ENCODE data around the gene SMYD3.
A peak's percentile ranks its signal among the peaks of the same experiment; 100 is the strongest.

Gene SMYD3

DNA sequence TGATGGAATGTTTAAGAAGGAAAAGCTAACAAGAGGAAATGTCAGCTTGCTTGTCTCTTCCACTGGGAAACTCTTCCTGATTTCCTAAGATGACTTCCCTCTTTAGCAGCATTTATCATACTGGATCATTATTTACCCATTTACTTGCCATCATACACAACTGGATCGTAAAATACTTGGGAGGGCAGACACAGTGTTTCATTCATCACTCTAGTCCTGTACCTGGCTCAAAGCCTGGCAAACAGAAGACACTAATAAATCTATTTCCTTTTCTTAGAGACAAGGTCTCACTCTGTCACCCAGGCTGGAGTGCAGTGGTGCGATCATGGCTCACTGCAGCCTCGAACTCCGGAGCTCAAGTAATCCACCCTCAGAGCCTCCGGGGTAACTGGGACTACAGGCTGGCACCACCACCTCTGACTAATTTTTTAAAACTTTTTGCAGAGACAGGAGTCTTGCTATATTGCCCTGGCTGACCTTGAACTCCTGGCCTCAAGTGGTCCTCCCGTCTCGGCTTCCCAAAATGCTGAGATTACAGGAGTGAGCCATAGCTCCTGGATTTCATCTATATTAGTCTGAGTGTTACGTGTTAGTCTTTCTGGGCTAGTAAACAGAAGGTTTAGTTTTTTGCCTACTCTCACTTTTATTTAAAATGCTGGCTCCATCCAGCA lies 574.6 kb downstream of the SMYD3 start:
- DNase-seq: no peak

DNA sequence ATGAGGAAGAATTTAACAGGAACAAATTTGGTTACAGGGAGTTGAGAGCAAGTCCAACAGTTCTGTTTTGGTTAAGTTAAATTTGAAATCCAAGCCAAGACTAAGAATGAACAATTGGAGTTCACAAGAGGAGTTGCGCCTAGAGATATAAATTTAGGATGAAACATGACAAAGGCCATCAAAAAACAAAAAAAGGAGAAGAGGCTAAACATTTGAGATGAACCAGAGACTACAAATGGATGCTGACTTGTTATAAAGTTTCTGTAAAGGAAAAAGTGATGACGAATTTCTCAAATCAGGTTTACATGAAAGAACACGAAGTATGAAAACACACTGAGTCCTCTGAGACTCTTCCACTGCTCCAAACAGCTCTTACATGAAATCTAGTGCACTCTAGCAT lies 575.6 kb downstream of the SMYD3 start:
- no peak for DNase-seq

DNA sequence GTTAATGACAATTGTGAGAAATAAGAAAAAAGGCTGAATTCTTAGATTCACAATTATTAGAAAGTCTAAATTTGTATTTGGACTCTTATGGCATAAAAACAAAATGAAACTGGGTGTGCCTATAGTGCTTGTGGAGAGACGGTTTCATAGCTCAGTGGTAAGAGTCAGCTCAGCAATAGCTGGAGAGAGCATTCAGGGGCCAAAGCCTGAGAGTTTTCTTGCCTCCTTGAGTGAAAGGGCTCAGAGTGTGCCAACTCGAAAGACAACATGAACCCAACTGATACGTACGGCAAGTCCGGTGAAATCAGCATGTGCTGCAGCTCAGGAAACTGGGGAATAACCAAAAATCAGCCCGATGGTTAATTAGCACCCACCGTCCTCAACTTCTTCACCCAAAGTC lies 577.9 kb downstream of the SMYD3 start:
- no peak for DNase-seq

DNA sequence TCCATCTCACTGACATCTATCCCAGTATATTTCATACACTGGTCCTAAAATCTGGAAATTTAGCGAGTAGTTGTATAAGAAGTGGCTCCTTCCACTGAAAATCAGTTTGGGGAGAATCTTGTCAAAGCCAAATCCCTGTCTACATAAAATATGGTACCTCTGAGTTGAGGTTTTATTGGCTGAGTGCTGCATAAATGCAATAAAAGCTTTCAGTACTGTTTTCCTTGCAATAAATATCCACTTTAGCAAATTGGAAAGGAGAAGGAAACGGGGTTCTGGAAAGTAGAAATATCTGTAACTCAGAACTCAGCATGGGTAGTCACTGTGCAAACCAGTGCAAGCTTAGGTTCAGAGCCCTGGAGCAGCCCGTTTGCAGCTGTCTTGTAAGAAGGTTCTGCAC lies 580.2 kb downstream of the SMYD3 start:
- no peak for DNase-seq

DNA sequence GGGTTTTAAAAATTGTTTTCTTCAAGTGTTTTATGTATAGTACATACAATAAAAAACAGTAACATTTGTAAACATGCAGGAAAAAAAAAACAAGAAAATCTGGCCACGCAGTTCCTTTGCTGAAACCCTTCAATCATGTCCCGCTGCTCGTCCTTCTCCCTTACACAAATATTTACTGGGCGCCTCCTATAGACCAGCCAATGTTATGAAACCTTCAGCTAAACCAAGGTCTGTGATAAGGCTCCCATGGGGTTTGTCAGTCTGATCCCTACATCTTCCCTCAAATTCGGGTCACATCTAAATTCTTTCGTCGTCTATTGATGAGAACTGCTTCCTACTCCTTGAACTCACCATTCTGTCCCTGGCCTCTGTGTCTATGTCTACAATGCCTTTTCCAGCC lies 583.9 kb downstream of the SMYD3 start:
- DNase-seq: peak; percentile 3

DNA sequence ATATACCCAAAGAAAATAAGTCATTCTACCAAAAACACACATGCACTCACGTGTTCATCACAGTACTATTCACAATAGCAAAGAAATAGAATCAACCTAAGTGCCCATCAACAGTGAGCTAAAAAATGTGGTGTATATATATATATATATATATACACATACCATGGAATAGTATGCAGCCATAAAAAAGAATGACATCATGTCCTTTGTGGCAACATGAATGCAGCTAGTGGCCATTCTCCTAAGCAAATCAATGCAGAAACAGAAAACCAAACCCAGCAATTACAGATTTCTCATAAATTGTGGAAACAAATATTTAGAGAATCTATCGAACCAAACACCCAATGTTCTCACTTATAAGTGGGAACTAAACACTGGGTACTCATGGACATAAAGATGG lies 585.7 kb downstream of the SMYD3 start:
- no peak for DNase-seq

DNA sequence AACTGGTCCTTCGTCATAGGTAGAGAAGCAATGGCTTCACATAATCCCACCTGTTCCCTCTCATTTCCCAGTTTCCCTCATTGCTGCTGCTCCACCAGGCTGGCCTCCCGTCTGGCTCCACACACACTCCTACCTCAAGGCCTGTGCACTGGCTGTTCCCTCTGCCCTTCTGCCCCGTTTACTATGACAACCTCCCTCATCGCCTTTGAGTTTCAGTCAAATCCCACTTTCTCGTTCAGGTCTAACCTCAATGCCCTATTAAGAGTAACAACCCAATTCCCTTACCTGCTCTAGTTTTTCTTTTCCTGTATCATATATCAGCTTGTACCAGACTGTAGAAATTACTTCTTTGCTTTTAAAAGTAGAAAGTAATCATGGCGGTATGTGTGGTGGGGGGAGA lies 589.7 kb downstream of the SMYD3 start:
- DNase-seq: no peak

DNA sequence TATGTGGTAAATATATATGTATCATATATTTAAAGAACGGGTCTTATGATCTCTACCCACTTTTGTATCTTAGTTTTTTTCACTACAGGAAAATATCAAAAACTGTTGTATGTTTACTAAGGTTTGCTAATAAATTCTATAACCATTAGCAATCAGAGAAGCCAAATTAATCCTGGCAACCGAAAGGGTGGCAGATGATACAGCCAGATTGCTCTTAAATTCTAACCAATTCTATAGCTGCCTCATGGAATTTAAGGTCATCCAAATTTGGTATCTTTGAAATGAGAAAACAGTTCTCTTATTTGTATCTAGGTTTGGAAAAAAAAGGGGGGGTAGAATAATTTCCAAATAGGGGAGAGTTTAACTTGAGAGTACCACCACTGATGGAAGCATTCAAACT lies 591.2 kb downstream of the SMYD3 start:
- DNase-seq: no peak

DNA sequence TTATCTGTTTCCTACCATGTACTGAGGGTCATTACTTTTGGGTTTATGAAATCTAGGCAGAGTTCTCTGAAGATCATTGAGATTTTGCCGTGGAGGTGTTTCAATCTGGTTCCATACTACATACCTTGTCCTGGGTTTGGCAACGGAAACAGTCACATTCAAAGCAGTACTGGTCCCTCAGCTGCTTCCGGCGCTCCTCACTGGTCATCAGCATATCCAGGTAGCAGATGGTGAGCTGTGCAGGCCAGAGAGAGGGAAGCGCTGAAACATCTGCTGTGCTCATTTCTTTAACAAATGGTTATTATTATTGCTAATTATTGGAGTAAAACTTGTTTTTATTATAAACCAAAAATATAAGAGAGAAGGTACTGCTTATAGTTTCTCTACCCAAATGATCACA lies 591.7 kb downstream of the SMYD3 start:
- DNase-seq: no peak

DNA sequence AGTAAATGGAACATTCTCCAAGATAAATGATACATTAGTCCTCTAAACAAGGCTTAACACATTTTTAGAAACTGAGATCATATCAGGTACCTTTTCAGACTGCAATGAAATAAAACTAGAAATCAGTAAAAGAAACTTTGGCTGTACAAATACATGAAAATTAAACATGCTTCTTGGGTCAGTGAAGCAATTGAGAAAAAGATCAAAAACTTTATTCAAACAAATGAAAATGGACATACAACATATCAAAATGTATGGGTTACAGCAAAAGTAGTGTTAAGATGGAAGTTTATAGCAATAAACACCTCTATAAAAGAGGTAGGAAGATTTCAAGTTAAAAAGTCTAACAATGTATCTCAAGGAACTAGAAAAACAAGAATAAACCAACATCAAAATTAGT lies 598.5 kb downstream of the SMYD3 start:
- no peak for DNase-seq

DNA sequence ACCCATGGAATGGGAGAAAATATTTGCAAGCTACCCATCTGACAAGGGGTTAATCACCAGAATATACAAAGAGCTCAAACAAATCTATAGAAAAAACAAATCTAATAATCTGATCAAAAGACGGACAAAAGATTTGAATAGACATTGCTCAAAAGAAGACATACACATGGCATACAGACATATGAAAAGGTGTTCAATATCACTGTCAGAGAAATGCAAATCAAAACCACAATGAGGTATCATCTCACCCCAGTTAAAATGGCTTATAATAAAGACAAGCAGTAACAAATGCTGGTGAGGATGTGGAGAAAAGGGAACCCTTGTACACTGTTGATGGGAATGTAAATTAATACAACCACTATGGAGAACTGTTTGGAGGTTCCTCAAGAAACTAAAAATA lies 600.9 kb downstream of the SMYD3 start:
- no peak for DNase-seq

DNA sequence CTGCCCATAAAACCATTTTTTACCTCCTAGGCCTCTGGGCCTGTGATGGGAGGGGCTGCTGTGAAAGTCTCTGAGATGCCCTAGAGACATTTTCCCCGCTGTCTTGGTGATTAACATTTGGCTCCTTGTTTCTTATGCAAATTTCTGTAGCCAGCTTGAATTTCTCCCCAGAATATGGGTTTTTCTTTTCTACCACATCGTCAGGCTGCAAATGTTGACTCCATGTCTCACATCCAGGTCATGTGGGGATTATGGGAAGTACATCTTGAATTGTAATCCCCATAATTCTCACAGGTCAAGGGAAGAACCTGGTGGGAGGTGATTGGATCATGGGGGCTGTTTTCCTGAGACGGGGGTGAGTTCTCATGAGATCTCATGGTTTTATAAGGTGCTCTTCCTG lies 603.2 kb downstream of the SMYD3 start:
- DNase-seq: no peak

DNA sequence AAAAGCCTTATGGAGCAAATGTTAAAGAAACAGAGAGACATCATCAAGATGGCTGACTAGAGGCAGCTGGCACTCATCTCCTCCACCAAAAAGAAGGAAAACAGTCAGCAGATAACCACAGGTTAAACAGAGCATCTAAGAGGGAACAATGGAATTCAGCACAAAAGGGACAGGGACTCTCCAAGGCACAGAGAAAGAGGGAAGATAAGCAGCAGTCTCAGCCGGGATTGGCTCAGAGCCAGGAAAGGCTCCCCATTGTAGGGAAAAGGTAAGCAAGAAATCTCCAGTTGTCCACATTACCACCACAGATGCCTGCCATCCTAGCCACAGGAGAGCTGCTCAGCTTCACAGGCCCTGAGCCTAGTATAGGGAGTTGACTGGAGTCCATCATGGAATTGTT lies 605.5 kb downstream of the SMYD3 start:
- DNase-seq: no peak

DNA sequence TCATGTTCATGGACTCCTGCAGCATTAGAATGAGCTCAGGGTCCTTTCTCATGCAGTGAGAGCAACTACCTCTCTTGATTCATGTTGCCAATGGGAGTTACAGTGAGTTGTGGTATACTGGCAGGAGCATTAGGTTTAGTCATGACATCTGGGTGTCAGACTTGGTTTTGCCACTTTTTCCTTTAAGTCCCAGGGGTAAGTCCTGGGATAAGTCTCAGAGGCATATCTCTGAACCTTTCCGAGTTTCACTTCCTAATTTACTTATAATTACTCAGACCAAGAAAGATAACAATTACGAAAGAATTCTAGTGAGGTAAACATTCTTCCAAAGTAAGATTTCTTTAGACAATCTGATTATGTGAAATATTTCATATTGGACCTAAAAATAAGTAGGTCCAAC lies 606.0 kb downstream of the SMYD3 start:
- DNase-seq: no peak

DNA sequence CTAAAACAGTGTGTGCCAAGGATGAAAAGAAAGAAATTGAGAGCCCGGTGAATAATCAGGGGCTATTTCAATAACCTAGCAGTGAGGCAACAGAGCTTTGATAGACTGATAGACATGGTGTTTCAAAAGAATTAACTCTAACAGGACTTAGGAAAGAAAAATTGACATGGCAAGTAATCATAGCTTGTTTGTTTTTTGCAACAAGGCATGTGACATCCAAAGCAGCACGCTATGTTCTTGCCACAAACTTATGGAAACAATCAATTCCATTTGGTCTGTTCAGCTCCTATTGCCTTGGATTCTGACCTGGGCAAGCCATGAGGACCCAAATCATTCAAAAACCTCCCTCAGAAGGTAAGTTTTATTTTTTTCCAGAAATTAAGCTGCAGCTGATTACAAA lies 608.5 kb downstream of the SMYD3 start:
- DNase-seq: no peak

DNA sequence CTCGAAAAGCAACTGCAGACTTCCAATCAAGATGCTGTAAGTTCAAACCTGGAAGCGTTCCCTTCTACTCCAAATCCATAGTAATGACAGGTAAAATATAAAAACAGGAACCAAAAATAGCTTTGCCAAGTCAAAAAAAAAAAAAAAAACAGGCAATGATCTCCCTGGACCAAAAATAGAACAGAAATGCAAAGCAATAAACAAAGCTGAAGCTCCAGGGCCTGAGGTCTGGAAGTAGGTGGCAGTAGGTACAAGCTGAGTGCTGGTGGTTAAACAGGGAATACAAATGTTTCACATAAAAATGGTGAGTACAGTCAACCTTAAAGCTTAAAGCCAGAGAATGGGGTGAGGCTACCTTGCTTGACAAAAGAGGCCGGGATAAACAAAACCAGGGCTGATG lies 610.8 kb downstream of the SMYD3 start:
- DNase-seq: no peak

DNA sequence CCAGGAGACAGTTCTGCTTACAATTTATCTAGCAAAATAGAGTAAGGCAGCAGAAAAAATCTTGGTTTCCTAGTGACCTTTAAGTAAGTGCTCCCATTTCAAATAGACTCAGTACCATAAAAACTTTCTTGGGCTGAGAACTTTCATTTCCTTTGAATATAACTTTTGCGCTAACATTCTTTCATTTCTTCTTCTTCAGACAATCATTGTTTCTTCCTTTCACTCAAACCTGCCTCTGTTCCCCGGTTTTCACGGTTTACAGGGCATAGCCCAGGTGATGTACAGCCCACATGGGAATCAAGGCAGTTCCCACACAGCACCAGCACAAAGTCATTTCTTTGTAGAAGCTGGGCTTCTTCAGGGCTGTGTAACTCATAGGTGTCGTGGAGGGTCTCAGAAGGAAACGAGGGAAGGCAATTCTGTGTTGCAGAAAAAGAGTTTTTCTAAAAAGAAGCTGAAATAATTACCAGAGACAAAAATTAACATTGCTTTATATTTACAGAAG lies 611.6 kb downstream of the SMYD3 start:
- DNase-seq: no peak

DNA sequence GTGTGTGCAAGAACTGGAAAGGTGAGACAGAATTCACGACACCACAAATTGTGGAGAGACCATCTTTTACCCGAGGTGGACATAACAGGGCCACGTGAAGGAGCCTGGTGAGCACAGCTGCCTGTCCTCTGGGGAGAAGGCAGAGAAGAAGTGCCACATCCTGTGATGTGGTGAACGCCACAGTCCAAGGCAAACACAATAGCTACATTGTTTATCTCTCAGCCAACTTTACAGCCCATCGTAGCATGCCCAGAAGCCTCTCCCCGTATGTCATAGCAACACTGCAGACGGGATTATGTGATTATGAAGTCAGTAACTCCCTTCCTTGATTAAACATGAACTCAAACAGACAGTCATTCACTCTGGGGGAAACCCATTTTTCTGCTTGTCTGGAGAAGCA lies 612.2 kb downstream of the SMYD3 start:
- no peak for DNase-seq

DNA sequence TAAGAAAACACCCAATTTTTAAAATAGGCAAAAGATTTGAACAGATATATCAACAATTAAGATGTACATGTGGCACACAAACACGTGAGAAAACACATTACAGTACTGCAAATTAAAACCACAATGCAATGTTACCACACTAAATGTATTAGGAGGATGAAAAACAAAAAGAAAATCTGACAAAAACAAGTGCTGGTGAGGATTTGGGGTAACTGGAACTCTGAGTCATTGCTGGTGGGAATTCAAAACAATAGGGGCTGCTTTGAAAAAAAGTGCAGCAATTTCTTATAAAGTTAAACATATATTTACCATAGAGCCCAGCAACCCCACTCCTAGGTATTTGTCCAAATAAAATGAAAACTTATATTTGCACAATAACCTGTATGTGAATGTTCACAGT lies 614.1 kb downstream of the SMYD3 start:
- DNase-seq: no peak

DNA sequence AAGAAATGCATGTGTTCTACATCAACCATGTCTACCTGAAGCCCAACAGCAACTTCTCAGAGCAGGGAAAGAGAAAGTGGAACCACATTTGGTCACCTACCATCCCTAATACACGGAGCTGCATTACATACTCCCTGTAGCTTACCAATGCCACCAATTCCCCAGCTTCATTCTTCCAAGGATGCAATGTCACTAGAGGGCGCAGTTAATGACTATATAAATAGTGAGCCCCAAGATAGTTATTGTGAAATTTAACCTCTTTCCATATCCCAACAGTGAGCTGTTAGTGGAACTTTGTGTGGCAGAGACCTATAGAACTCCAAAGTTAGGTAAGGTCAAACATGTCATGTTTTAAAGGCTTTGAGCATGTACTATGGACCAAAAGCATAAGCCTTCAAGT lies 618.3 kb downstream of the SMYD3 start:
- DNase-seq: peak; percentile 54

DNA sequence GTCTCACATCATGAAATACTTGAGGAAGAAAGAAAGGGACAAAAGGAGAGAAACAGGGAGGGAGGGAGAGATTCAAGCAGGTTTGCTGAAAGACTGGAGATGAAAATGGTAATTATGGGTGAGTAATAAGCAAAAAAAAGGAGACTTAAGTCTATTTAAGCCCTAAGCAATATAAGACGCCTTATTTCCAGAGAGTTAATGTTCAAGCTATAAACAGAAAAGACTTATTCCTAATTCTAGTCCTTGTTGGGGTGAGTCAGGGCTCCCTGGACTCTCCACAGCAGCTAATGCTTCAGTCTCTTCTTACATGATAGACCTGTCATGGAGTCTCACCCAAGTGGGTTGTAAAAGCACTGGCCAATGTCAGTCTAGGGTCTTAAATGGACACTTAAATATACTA lies 619.2 kb downstream of the SMYD3 start:
- no peak for DNase-seq

DNA sequence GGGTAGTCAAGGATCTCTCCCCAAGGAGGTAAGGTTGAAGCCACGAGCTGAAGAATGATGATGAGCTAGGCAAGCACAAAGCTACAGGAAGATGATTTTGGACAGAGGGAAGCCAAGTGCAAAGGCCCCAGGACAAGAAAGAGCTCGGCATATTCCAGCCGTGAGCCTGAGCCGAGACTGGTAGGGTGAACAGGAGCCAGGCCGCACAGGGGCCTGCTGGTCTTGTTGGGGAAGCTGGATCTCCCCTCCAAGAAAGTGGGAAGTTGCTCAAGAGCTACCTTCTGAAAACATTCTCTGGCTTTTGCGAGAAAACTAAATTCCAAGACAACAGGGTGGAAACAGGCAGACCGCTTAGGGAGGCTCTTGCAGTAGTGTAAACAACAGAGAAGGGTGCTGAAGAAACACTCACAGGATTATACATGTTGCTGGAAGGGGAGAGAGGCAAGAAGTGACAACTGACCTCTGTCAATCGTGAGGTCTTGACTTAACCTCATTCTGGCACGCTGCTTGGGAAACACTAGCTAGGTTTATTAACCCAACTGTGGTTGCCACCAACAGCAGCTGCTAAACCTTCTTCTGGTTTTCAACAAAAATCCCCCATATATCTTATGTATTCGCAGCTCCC lies 625.2 kb downstream of the SMYD3 start:
- no peak for DNase-seq

DNA sequence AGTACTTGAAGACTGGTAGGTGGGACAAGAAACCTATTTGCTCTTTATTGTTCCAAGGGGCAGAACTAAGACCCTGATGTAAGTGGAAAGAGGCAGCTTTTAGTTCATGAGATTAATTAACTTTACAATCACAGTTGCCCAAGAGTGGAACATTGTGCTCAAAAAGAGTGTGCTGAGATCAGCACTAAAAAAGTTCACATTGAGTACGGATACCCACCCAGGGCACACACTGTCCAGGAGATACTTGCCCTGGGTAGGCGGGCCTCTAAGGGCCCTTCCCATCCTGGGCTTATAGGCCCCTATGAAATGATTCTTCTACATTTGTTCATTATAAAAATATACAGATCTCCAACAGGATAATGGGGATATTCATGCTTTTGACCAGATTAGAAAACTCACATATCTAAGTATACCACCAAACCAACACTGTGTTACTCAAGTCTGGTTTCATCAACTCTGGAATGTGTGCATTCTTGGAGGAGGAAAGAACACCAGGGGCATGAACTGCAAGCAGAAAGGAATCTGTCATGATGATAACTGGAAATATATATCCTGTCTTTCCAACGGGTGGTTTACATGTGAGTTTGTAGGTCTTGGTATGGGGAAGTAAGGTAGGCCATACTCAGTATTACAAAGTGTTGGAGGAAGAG lies 626.2 kb downstream of the SMYD3 start:
- no peak for DNase-seq

DNA sequence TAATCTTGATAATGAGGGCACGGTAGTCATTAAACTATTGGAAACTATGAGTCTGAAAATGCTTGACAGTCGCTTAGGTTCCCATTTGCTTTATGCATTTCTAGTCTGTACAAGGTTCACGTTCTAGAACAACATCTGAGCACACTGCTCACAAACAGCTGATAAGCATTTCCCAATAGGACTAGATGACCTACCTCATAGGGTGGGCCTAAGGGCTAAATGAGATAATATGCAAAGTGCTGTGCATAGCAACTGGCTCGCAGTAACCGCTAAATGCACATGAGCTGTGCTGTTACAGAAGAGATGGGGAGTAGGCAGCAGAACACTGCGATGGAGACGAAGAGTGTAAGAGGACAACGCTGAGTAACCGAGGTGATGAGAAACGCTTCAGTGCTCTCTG lies 628.0 kb downstream of the SMYD3 start:
- DNase-seq: no peak

DNA sequence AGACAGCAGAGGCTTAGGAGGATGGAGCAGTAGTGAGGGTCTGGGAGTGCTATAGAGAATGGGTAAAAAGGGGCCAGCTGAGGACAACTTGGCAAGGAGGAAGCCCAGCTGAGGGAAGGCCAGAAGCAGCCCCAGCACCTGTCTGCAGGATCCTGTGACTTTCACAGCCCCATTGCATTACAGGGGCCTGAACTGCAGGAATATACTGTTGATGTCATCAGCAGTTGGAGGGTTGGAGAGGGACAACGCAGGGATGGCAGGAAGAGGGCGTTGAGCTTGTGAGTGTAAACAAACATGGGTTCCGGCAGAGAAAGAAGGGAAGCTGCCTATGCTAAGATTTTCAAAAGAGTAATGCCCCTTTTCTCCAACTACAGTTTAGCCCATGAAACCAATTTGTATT lies 628.5 kb downstream of the SMYD3 start:
- peak; percentile 40 for DNase-seq

All from DMS53 (cell line).